HepG2 (cell line): ENCODE data around the gene AFF4. TPM values are rescaled to one million over a fixed set of nuclear protein-coding genes. Genes with fewer than 3 reads are reported as not detected.

Experiments used
- CBX2 ChIP-seq, 2 experiments: fragments of 200-600 bp in 1 of 2; sonication (generic); formaldehyde crosslinking in 1 of 2; IDR thresholded peaks; 2 replicates each; pipeline versions ENCODE4 v1.7.0 to v1.8.1; 2018 to 2022; ENCODE audit warnings: low read depth in 2 of 2, low read length in 1 of 2, mild to moderate bottlenecking in 1 of 2, missing genetic modification reagents in 1 of 2
- CHCHD3 ChIP-seq: sonication (generic); formaldehyde crosslinking; IDR thresholded peaks from 2 replicates; pipeline ENCODE4 v1.8.0; 2022; ENCODE audit warnings: mild to moderate bottlenecking, missing genetic modification reagents, moderate library complexity
- EEA1 ChIP-seq: sonication (generic); formaldehyde crosslinking; IDR thresholded peaks from 2 replicates; pipeline ENCODE4 v1.5.1; 2020; ENCODE audit warnings: mild to moderate bottlenecking, missing genetic modification reagents, borderline replicate concordance
- HNF1B ChIP-seq: sonication (generic); formaldehyde crosslinking; IDR thresholded peaks from 2 replicates; pipeline ENCODE4 v1.5.1; 2020; ENCODE audit warnings: mild to moderate bottlenecking, moderate library complexity, missing genetic modification reagents
- LCORL ChIP-seq, 2 experiments: fragments of 450-650 bp in 1 of 2; sonication (generic) in 1 of 2; formaldehyde crosslinking in 1 of 2; IDR thresholded peaks; 2 replicates each; pipeline versions ENCODE4 v1.5.0 to v1.6.1; 2017 to 2020; ENCODE audit warnings: antibody characterized with exemption in 1 of 2, missing genetic modification reagents in 1 of 2
- MATR3 ChIP-seq: sonication (generic); formaldehyde crosslinking; IDR thresholded peaks from 2 replicates; pipeline ENCODE4 v1.4.0; 2020; ENCODE audit warnings: missing genetic modification reagents
- NR2C2 ChIP-seq: sonication (generic); formaldehyde crosslinking; IDR thresholded peaks from 2 replicates; pipeline ENCODE4 v1.4.0; 2020; ENCODE audit warnings: missing genetic modification reagents, mild to moderate bottlenecking, moderate library complexity, borderline replicate concordance
- PLSCR1 ChIP-seq: sonication (generic); formaldehyde crosslinking; IDR thresholded peaks from 2 replicates; pipeline ENCODE4 v1.5.0; 2020; ENCODE audit warnings: missing genetic modification reagents, mild to moderate bottlenecking, borderline replicate concordance
- RNF219 ChIP-seq: sonication (generic); formaldehyde crosslinking; IDR thresholded peaks from 2 replicates; pipeline ENCODE4 v1.5.0; 2020; ENCODE audit warnings: mild to moderate bottlenecking, missing genetic modification reagents
- SKI ChIP-seq: fragments of 450-650 bp; IDR thresholded peaks from one replicate; pipeline ENCODE4 v1.6.1; 2018; ENCODE audit warnings: mild to moderate bottlenecking; ENCODE audit not compliant: partially characterized antibody
- SNAI1 ChIP-seq: sonication (generic); formaldehyde crosslinking; IDR thresholded peaks from 2 replicates; pipeline ENCODE4 v1.5.0; 2020; ENCODE audit warnings: mild to moderate bottlenecking, missing genetic modification reagents, borderline replicate concordance
- TIGD3 ChIP-seq: sonication (generic); formaldehyde crosslinking; IDR thresholded peaks from 2 replicates; pipeline ENCODE4 v1.5.1; 2020; ENCODE audit warnings: mild to moderate bottlenecking, missing genetic modification reagents, borderline replicate concordance
- TMF1 ChIP-seq: sonication (generic); formaldehyde crosslinking; IDR thresholded peaks from 2 replicates; pipeline ENCODE4 v1.8.1; 2022; ENCODE audit warnings: low read depth, missing genetic modification reagents
- TP53 ChIP-seq: sonication (generic); formaldehyde crosslinking; conservative IDR thresholded peaks from 2 replicates; pipeline ENCODE4 v1.4.0; 2020; ENCODE audit warnings: missing genetic modification reagents
- ZMYM3 ChIP-seq: sonication (generic); formaldehyde crosslinking; IDR thresholded peaks from 2 replicates; pipeline ENCODE4 v1.5.1; 2020; ENCODE audit warnings: mild to moderate bottlenecking, missing genetic modification reagents
- ZNF281 ChIP-seq: sonication (generic); formaldehyde crosslinking; IDR thresholded peaks from 2 replicates; pipeline ENCODE4 v1.4.0; 2020; ENCODE audit warnings: missing genetic modification reagents, borderline replicate concordance
- ZNF326 ChIP-seq: sonication (generic); formaldehyde crosslinking; IDR thresholded peaks from 2 replicates; pipeline ENCODE4 v1.4.0; 2020; ENCODE audit warnings: missing genetic modification reagents, borderline replicate concordance
- ZNF549 ChIP-seq: sonication (generic); formaldehyde crosslinking; IDR thresholded peaks from 2 replicates; pipeline ENCODE4 v1.5.0; 2020; ENCODE audit warnings: missing genetic modification reagents
- ZNF557 ChIP-seq: sonication (generic); formaldehyde crosslinking; IDR thresholded peaks from 2 replicates; pipeline ENCODE4 v1.4.0; 2020; ENCODE audit warnings: missing genetic modification reagents
- polyA plus RNA-seq, 8 experiments: library from polyadenylated mRNA; depleted of rRNA in 3 of 8; stranded (reverse) in 7 of 8; unstranded in 1 of 8; fragments of >200 nt; fragmentation: Illumina TruSeq in 4 of 8; extraction: Trizol in 4 of 8; gene quantifications; 2 replicates each; pipeline versions ENCODE4 v1.2.1 to v1.2.3, GENCODE V29; 2011 to 2016; ENCODE audit warnings: low read depth in 4 of 8, missing spikeins in 1 of 8, mixed read lengths in 1 of 8; ENCODE audit not compliant: insufficient read depth in 1 of 8
- total RNA-seq, 5 experiments: library from RNA; depleted of rRNA; stranded (reverse); fragments of >200 nt; fragmentation: Illumina TruSeq; extraction: Trizol; gene quantifications; 2 replicates each; pipeline ENCODE4 v1.2.3, GENCODE V29; 2016; ENCODE audit warnings: low read depth in 1 of 5

AFF4 gene
- total and polyA plus RNA-seq, 2 of the 13 experiments (the other 11 are each of a cell fraction or from before 2014, with no cell fraction given): 22.1 to 25.5 TPM

- TF ChIP-seq TIGD3 (CRISPR knock-in tag) (no peak), ZNF557 (0 out of 2 replicates have a peak, but pooled peaks have one; percentile 65), PLSCR1 (CRISPR knock-in tag) (no peak; the same call in 1 of the 2 replicates), ZNF281 (CRISPR knock-in tag) (no peak), TP53 (CRISPR knock-in tag) (peak; percentile 89), CHCHD3 (no peak; the same call in 1 of the 2 replicates), EEA1 (no peak), SKI (peak; percentile 36), ZNF549 (no peak), LCORL (IDR thresholded peaks at IDR 0.05) (no peak), LCORL (CRISPR knock-in tag; IDR thresholded peaks at IDR 0.05) (no peak; the same call in 1 of the 2 replicates), SNAI1 (CRISPR knock-in tag) (no peak), HNF1B (CRISPR knock-in tag) (peak; percentile 68), ZMYM3 (CRISPR knock-in tag) (peak; percentile 23; the same call in 1 of the 2 replicates), MATR3 (no peak), CBX2 (IDR thresholded peaks at IDR 0.05; ENCODE audit: low read depth, low read length) (no peak), CBX2 (CRISPR knock-in tag; IDR thresholded peaks at IDR 0.05; ENCODE audit: low read depth) (no peak), RNF219 (CRISPR knock-in tag) (no peak), ZNF326 (no peak), TMF1 (CRISPR knock-in tag) (peak; percentile 49; the same call in 1 of the 2 replicates), NR2C2 (CRISPR knock-in tag) (no peak; the same call in none of the 2 replicates)
Measured at GRCh38 chr5:132829742-132830435, 133.5 kb downstream of the AFF4 start (continued).
